Activated T-helper 1 cell treated with anti-CD3 and anti-CD28 coated beads, Interleukin-12 subunit alpha, Interleukin-12 subunit beta, Interleukin-2, Interleukin-4 antibody, amounts not matched to agents 30 ng/mL and 10 ng/mL and 1 ng/mL, durations not matched to agents 14 hours and 24 hours and 36 hours (primary cell): ENCODE results near the gene MTMR12. TPM values are rescaled to one million over a fixed set of nuclear protein-coding genes. Genes with fewer than 3 reads are reported as not detected.
"Not testable (repeated sequence)": the region's sequence is repeated elsewhere in the genome, so short reads cannot be mapped to it uniquely, and the experiment has no call there.

Source experiments
- DNase-seq: peaks from one replicate; pipeline ENCODE4 v3.0.0; 2021; ENCODE audit warnings: low spot score
- H3K27ac Mint-ChIP-seq: one replicate; pipeline ENCODE4 v1.8.0; 2021; ENCODE audit warnings: mild to moderate bottlenecking, mixed read lengths
- H3K27me3 Mint-ChIP-seq: one replicate; pipeline ENCODE4 v1.8.0; 2022; ENCODE audit warnings: mild to moderate bottlenecking, moderate library complexity, mixed read lengths; ENCODE audit not compliant: insufficient read depth
- H3K36me3 Mint-ChIP-seq: one replicate; pipeline ENCODE4 v1.8.0; 2021; ENCODE audit warnings: low read depth, mixed read lengths
- H3K4me1 Mint-ChIP-seq: one replicate; pipeline ENCODE4 v1.8.0; 2021; ENCODE audit warnings: low read depth, mixed read lengths
- H3K4me3 Mint-ChIP-seq: one replicate; pipeline ENCODE4 v1.8.0; 2021; ENCODE audit warnings: mild to moderate bottlenecking, moderate library complexity, mixed read lengths
- H3K9me3 Mint-ChIP-seq: one replicate; pipeline ENCODE4 v1.8.0; 2021; ENCODE audit warnings: mixed read lengths
- intact Hi-C: fragments of 100-400 bp; cut with micrococcal nuclease; formaldehyde crosslinking; loops from one replicate; pipeline ENCODE4 v1.15.1; 2024
- total RNA-seq: library from RNA; stranded (reverse); gene quantifications from 2 replicates; pipeline ENCODE4 v1.2.3, GENCODE V29; 2022

The MTMR12 gene
- total RNA-seq, 1 donor from 2014 or later: 26.2 TPM

DNA sequence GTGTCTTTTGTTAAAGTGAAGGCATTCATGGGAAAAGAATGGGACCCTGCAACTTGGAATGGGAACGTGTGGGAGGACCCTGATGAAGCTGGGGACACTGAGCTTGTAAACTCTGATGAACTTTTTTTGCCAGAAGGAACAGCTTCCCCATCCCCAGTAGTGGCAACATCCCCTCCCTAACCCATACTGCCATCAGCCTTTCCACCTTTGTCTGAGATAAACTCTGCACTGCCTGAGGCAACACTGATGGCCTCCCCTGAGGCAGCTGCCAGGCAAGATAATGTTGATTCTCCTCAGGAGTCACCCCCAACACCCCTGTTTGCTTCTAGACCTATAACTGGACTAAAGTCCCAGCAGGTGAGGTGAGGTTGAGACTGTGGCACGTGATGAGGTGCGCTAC lies 24.6 kb downstream of the MTMR12 start:
- Mint-ChIP-seq H3K36me3 (peaks cover 23% of the 10 kb centered on the region), H3K4me1 (peaks cover 31% of the 10 kb centered on the region)
- H3K9me3 Mint-ChIP-seq, H3K27ac Mint-ChIP-seq, DNase-seq, H3K27me3 Mint-ChIP-seq, H3K4me3 Mint-ChIP-seq, intact Hi-C loops: not testable (repeated sequence)

- intact Hi-C loops, H3K27ac Mint-ChIP-seq: not testable (repeated sequence)
Observed at GRCh38 chr5:32287525-32287924, 25.2 kb downstream of the MTMR12 start.

DNA sequence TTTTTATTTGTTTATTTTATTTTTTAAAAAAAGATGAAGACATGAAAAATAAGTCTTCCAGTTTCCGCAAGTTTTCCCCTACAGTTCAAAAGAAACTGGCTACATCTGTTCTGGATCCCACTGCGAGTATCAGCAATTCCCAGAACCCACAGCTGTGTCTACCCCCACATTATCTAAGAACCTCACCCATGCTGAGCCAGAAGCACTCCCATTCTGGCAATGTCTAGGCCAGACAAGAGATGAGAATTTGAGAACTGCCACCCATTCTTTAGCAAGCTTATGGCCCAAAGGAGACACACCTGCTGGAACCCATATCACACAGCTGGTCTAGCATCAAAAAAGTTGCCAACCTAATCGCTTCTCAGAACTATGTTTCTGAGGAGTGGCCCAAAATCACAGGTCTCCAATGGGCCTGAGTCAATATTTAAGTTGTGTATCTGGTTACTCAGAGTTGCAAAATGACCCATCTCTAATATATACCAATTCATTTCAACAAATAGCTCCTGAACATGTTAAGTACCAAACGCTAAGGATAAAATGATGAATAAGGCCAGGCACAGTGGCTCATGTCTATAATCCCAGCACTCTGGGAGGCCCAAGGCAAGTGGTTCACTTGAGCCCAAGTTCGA lies 27.1 kb downstream of the MTMR12 start:
- peaks cover 15% of the 10 kb centered on the region for H3K36me3 Mint-ChIP-seq
- H3K4me3 Mint-ChIP-seq: no peak overlapping the region
- peaks cover 40% of the 10 kb centered on the region for H3K4me1 Mint-ChIP-seq
- peaks cover 4% of the 10 kb centered on the region for H3K9me3 Mint-ChIP-seq
- H3K27me3 Mint-ChIP-seq: no peaks in the 10 kb centered on the region
- DNase-seq: no peak
- intact Hi-C loops: no loop called here
- H3K27ac Mint-ChIP-seq: no peak overlapping the region

More at GRCh38 chr5:32287525-32287924, 25.2 kb downstream of the MTMR12 start:
- H3K27me3 Mint-ChIP-seq, DNase-seq, H3K4me3 Mint-ChIP-seq, H3K9me3 Mint-ChIP-seq: not testable (repeated sequence)
- Mint-ChIP-seq H3K4me1 (peaks cover 37% of the 10 kb centered on the region), H3K36me3 (peaks cover 22% of the 10 kb centered on the region)

DNA sequence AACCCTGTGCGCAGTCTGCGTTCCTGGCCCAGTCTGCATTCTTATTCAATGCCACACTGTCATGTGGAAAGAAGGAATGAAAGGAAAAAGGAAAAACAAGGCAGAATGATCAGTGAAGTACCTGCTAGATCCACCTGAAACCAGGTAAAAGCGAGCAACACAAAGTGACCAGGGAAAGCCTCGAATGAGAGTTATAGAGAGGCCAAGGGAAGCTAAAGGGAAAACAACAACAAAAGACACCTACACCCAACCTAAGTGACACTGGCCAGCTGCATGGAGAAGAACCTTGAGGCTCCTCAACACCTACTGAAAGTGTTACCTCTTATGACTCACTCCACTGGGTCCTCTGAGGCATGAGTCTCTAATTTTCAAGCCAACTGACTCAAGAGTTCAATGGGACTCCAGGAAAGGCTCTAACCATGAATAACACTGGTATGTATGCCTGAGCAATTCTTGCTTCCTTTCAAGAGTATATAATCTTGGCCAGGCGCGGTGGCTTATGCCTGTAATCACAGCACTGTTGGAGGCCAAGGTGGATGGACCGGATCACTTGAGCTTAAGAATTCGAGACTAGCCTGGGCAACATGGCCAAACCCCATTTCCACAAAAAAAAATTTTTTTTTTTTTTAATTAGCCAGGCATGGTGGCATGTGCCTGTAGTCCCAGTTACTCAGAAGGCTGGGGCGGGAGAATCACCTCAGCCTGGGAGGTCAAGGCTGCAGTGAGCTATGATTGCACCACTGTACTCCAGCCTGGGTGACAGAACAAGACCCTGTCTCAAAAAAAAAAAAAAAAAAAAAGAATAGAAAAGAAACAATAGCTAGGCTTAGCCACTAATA lies 29.0 kb downstream of the MTMR12 start:
- Mint-ChIP-seq H3K27ac (peak overlapping the region; percentile 53), H3K4me3 (no peak overlapping the region), H3K9me3 (peaks cover 5% of the 10 kb centered on the region), H3K36me3 (peaks cover 17% of the 10 kb centered on the region), H3K27me3 (no peaks in the 10 kb centered on the region), H3K4me1 (peaks cover 54% of the 10 kb centered on the region)
- DNase-seq: no peak
- intact Hi-C loops: loop anchor here (1.0 to 5.0 kb wide), 3 partner anchors 71 to 248 kb away; partner anchors contain the start of gene ZFR

- intact Hi-C loops: loop anchor here (1.0 to 5.0 kb wide), 3 partner anchors 71 to 248 kb away; partner anchors contain the start of gene ZFR
- H3K4me3 Mint-ChIP-seq: no peak overlapping the region
- H3K4me1 Mint-ChIP-seq: peaks cover 61% of the 10 kb centered on the region
- peaks cover 20% of the 10 kb centered on the region for H3K36me3 Mint-ChIP-seq
- no peaks in the 10 kb centered on the region for H3K27me3 Mint-ChIP-seq
- no peak for DNase-seq
- H3K9me3 Mint-ChIP-seq: peaks cover 5% of the 10 kb centered on the region
- H3K27ac Mint-ChIP-seq: no peak overlapping the region
Observed at GRCh38 chr5:32283061-32283460, 29.7 kb downstream of the MTMR12 start.

- H3K27me3 Mint-ChIP-seq: no peaks in the 10 kb centered on the region
- H3K27ac Mint-ChIP-seq: no peak overlapping the region
- DNase-seq: no peak
- peaks cover 21% of the 10 kb centered on the region for H3K36me3 Mint-ChIP-seq
- peaks cover 65% of the 10 kb centered on the region for H3K4me1 Mint-ChIP-seq
- H3K4me3 Mint-ChIP-seq: no peak overlapping the region
- H3K9me3 Mint-ChIP-seq: peaks cover 5% of the 10 kb centered on the region
- intact Hi-C loops: loop anchor here (1.0 to 5.0 kb wide), 3 partner anchors 70 to 249 kb away; partner anchors contain the start of gene ZFR
Observed at GRCh38 chr5:32282633-32283032, 30.1 kb downstream of the MTMR12 start.

DNA sequence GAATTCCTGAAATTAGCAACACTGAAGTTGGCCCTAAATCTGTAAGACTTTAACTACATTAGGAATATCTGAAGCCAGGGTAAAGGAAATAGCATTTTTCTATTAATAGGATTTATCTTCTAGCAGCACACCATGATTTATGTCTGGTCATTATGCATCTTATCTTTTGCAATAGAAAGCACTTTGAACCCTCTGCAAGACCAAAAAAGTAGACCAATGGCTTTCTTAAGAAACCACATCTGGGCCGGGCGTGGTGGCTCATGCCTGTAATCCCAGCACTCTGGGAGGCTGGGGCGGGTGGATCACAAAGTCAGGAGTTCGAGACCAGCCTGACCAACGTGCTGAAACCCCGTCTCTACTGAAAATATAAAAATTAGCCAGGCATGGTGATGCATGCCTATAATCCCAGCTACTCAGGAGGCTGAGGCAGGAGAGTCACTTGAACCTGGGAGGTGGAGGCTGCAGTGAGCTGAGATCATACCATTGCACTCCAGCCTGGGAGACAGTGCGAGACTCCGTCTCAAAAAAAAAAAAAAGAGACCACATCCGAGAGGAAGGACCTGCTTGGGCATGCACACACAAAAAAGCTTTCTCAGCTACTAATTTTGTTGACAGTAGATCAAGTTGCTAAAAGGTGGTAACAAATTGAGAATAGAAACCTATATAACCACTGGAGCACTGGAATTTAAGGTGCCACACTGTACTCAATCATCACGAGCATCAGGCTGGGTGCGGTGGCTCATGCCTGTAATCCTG lies 31.2 kb downstream of the MTMR12 start:
- not testable (repeated sequence) for H3K27me3 Mint-ChIP-seq, H3K4me3 Mint-ChIP-seq, DNase-seq, H3K9me3 Mint-ChIP-seq
- Mint-ChIP-seq H3K4me1 (peaks cover 67% of the 10 kb centered on the region), H3K36me3 (peaks cover 21% of the 10 kb centered on the region), H3K27ac (peak overlapping the region; percentile 79)
- intact Hi-C loops: loop anchor here (5.0 kb wide), 2 partner anchors 69 to 161 kb away; partner anchors contain the start of gene ZFR

GRCh38 chr5:32280656-32281081 lies 32.1 kb downstream of the MTMR12 start:
- H3K9me3 Mint-ChIP-seq: peaks cover 5% of the 10 kb centered on the region
- H3K4me1 Mint-ChIP-seq: peaks cover 74% of the 10 kb centered on the region
- intact Hi-C loops: loop anchor here (1.0 to 5.0 kb wide), 7 partner anchors 17 to 162 kb away; partner anchors contain the start of genes GOLPH3, MTMR12 and ZFR
- no peaks in the 10 kb centered on the region for H3K27me3 Mint-ChIP-seq
- peaks cover 24% of the 10 kb centered on the region for H3K36me3 Mint-ChIP-seq
- peak overlapping the region; percentile 47 for H3K4me3 Mint-ChIP-seq
- DNase-seq: peak; percentile 11
- peak overlapping the region; percentile 91 for H3K27ac Mint-ChIP-seq

GRCh38 chr5:32279786-32280185 lies 33.0 kb downstream of the MTMR12 start:
- Mint-ChIP-seq H3K4me1 (peaks cover 77% of the 10 kb centered on the region), H3K9me3 (peaks cover 5% of the 10 kb centered on the region), H3K27me3 (no peaks in the 10 kb centered on the region), H3K36me3 (peaks cover 23% of the 10 kb centered on the region), H3K27ac (peak overlapping the region; percentile 25), H3K4me3 (peak overlapping the region; percentile 23)
- intact Hi-C loops: loop anchor here (1.0 to 5.0 kb wide), 7 partner anchors 18 to 163 kb away; partner anchors contain the start of genes GOLPH3, MTMR12 and ZFR
- DNase-seq: no peak

- peaks cover 23% of the 10 kb centered on the region for H3K36me3 Mint-ChIP-seq
- intact Hi-C loops: no loop called here
- no peak overlapping the region for H3K27ac Mint-ChIP-seq
- peak overlapping the region; percentile 8 for H3K4me3 Mint-ChIP-seq
- no peaks in the 10 kb centered on the region for H3K27me3 Mint-ChIP-seq
- peaks cover 77% of the 10 kb centered on the region for H3K4me1 Mint-ChIP-seq
- peaks cover 5% of the 10 kb centered on the region for H3K9me3 Mint-ChIP-seq
- DNase-seq: no peak
Observed at GRCh38 chr5:32279223-32279622, 33.5 kb downstream of the MTMR12 start.

DNA sequence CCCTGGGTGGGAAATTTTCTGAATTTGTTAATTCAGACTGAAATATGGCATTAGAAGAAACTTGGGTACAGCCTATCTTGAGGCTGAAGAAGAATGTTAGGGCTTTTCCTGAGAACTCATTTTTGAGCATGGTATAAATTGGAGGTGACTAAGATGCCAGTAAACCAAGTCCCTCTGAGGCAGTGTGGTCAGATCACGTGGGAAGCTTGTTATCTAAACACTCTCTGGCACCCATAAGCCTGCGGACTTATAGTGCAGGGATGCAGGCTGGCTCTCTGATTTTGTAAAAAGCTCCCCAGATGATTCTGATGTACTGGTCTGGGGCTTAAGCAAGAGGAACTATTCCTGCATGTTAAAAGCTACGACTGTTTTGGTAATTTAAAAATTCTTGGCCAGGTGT lies 34.3 kb downstream of the MTMR12 start:
- Mint-ChIP-seq H3K9me3 (peaks cover 5% of the 10 kb centered on the region), H3K4me3 (peak overlapping the region; percentile 23), H3K27ac (peak overlapping the region; percentile 20), H3K4me1 (peaks cover 71% of the 10 kb centered on the region), H3K27me3 (no peaks in the 10 kb centered on the region), H3K36me3 (peaks cover 26% of the 10 kb centered on the region)
- intact Hi-C loops: no loop called here
- DNase-seq: no peak

DNA sequence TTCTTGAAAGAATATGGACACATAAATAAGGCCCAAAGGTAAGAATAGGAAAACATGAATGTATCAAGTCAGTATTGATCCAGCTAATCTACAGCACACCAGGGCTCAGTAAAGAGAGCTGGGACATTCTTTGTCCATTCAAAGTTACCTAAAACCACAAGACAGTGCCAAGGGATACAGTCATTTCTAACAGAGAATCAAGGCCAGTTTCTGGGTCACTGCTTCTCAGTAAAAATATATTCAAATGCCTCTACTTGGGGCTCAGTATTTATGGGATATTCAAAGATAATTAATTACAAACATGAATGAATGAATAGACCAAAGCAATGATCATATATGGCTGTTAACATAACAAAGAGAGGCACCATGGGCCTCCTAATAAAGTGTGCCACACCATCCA lies 34.9 kb downstream of the MTMR12 start:
- peaks cover 29% of the 10 kb centered on the region for H3K36me3 Mint-ChIP-seq
- no peaks in the 10 kb centered on the region for H3K27me3 Mint-ChIP-seq
- peak overlapping the region; percentile 52 for H3K27ac Mint-ChIP-seq
- intact Hi-C loops: no loop called here
- H3K4me1 Mint-ChIP-seq: peaks cover 65% of the 10 kb centered on the region
- DNase-seq: no peak
- peaks cover 5% of the 10 kb centered on the region for H3K9me3 Mint-ChIP-seq
- peak overlapping the region; percentile 23 for H3K4me3 Mint-ChIP-seq
